Right kidney (tissue), 1 donor: Measurements from ENCODE around the gene MACROD1.

Source experiments
- DNase-seq: peaks from one replicate; pipeline ENCODE4 v3.0.0-alpha.2; 2016

Gene MACROD1

DNA sequence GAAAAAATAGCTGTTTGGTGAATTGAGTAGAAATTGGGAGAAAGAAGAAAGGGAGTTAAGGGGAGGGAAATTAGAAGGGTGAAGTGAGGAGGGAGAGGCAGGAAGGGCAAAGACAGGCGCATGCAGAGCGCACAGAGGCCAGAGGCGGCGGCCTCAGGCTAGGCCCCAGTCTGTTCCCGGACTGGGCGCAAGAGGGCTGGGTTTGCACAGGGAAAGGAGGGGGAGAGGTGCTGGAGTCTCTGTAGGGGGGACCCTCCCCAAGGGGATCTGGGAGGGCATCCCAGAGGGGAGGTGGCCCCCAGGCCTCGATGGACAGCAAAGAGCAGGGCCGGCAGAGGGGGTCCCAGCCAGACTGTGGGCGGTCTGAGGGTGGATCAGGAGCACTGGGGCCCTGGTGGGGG is 131.5 kb downstream of the MACROD1 start:
- DNase-seq = no peak

DNA sequence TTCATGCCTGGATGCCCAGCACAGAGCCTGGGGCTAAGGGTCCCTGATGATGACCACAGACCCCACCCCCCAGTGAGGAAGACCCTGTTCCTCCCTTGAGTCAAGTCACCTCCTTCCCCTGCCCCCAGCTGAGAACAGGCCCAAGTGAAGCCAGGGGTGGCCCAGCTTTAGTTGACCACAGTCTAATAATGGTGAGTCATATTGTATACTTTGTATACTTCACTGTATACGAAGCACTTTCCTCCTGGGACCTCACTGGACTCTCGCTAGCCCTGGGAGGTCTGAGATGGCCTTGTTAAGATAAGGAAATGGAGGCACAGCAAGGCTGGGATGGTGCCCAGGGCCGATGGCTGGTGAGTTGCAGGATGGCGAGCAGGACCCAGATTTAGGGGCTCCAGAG is 133.9 kb downstream of the MACROD1 start:
- DNase-seq = no peak

GRCh38 chr11:64031001-64031400 is 134.9 kb downstream of the MACROD1 start:
- DNase-seq = no peak

DNA sequence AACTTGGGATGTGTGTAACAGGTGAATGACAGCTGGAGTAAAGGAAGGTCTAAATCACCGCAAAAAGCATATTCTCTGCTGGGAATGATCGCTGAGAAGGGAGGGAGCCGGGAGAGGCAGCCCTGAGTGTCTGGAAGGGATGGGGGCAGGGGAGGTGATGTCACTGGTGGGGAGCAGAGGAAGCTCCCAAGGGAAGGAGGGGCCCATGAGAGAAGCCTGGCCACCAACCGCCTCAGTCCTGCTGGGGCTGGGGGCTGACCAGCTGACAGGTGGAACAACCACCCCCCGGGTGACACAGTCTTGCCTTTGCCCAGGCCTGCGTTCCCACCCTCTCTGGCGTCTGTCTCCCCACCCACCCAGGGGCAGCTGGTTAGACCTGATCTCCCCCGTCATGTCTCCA is 136.1 kb downstream of the MACROD1 start:
- DNase-seq = no peak

- DNase-seq = peak; percentile 59
These were observed 137.4 kb downstream of the MACROD1 start for GRCh38 chr11:64028398-64029115.

DNA sequence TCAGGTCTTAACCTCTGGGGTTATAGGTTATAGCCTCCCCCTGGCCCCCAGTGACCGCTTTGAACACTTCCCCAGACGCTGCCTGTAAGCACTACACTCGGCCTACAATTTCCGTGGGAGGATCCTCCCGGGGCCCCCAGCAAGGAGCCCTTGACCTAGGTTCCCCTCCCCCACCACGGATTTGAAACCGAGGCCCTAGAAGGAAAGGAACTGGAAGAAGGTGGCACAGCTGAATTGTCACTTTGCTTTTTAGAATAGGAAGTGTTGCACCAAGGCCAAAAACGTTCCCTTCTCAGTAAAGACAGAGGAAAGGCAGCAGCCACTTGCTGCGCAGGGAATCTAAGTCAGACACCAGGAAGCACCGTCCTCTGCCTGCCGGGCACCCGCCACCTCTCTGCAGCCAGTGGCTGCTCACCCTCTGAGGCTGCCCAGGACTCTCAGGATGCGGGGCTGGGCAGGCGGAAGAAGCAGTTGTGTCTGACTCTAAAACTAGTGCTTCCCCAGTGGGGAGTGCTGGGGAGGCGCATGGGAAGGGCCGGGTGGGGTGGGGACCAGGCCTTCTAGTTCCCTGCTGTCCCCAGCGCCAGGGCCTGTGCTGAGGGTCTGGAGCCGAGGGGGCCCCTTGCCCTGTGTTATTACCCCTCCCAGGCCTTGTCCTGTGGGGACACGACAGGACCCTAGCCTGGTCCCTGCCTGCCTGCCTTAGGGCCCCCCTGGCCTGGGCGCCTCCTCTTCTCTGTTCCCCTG is 138.1 kb downstream of the MACROD1 start:
- no peak for DNase-seq

- DNase-seq = no peak
These were observed 139.2 kb downstream of the MACROD1 start for GRCh38 chr11:64026575-64027205.

GRCh38 chr11:64025205-64025604 is 140.7 kb downstream of the MACROD1 start:
- DNase-seq = no peak

DNA sequence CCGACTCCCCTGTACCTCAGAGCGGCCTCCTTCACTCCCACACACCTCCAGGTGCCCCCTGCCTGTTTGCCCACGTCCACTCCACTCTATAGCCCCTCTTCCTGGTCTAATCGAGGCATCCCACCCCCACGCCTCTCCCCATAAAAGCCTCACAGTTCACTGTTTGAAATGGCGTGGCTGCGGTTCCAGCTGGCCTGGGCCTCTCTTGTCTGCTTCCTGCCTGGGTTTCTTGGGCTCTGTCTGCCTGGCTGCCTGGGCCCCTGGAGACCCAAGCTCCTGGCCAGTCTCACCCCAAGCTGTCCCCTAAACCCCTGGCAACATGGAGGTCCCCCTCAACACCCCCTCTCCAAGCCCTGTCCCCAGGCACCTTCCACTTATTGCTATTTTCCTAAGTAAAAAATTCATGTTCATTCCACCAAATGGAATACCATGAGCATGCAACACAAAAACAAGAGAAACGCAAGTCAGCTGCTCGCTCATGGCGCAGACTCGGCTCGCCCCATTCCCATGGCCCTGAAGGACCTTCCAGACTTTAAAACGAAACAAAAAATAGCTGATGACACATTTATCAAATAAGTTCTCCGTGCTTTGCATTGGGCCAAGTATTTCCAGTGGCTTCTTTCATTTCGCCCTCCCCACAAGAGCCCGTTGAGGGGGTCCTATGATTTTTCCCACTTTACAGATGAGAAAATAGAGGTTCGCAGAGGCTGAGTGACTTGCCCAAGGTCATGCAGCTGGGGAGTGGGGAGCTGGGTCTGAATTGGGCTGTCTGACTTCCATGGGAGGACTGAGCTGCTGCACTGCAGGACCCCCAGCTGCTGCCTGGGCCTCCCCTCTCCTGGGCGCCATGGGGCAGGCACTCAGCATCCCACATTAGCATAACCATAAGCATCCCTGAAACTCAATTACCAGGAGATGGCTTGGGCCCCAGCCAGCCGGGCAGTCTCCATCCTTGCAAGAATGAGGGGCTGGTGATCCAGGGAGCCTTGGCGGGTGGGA is 141.9 kb downstream of the MACROD1 start:
- no peak for DNase-seq

- DNase-seq = no peak
These were observed 143.7 kb downstream of the MACROD1 start for GRCh38 chr11:64022125-64022784.

DNA sequence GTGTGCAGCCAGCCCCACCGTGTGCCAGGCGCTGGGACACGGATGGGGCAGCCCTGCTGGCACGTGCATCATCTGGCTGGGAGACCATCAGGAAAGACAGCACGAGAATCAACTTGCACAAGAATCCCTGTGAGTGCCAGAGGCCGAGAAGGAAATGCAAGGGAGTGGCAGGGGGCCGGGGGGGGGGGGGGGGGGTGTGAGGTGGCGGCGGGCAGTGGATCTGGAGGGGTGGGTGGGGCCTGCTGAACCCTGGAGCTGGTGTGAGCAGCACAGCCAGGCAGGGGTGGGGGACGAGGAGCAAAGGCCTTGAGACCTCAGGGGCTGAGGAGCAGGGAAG is 144.2 kb downstream of the MACROD1 start:
- DNase-seq = no peak

DNA sequence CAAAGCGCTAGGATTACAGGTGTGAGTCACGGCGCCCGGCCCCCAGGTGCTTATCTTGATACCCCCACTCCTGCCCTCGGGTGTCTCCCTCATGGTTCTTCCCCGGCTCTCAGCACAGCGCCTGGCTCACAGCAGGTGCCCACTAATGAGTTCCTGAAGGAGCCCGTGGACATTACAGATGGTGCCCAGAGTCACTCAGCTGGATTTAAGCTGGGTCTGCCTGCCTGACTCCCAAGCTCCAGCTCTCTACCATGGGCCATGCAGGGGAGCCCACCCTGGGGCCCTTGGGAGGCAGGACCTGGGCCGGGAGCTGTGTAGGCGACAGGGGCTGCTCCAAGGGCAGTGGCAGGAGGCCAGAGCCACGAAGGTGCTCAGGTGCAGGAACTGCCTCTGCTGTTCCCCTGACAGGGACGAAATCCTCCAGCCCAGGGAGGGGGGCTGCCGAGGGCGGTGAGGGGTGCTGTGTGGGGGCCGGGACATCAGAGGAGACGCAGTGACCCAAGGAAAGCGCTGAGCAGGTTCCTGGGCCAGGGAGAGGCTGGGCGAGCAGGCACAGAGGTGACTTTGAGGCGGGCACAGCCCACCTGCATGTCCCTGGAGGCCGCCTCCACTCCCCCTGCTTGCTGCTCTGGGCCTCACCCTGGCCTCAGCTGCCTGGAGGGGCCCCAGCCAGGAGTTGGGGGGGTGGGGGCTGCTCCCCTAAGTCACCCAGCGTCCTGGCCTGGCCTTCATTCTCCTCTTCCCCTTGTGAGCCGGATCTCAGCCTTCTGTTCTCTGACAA is 144.7 kb downstream of the MACROD1 start:
- peak; percentile 65 for DNase-seq

DNA sequence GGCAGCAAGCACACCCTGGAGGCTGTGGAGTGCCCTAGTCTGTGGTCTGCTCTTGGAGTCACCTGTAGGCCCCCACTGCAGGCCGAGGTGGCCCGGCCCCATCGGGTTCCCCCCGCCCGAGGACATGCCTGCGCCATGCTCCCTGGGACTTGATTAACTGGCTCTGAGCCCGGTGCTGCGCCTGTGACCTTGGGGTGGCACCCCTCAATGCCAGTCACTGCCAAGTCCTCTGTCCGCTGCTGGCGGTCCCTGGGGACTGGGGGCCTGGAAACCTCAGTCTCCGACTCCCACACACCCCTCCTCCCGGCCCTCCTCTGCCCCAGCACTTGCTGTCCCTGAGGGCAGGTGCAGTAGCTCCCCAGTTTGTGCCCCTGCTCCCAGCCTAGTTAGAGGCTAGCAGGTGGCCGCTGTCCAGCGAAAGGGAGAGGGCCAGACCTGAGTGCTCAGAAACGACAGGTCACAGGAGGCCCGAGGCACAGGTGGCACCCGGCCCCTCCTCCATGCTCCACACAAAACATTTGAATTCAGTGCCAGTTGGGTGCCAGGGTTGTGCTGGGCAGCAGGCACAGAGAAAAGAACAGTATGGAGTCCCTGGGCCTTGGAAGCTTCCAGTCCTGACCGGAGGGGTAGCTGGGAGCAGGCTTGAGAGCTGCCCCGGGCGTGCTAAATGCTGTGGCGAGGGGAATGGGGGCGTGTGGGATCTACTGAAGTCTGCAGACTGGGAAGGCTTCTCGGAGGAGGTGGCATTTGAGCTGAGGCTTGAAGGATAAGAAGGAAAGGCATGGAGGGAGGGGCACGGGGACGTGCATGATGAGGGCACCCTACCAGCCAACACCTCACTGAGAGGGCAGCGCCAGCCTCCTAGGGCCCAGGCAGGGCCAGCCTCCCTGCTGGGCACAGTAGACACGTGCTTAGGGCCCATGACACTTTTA is 146.5 kb downstream of the MACROD1 start:
- DNase-seq = peak; percentile 5

DNA sequence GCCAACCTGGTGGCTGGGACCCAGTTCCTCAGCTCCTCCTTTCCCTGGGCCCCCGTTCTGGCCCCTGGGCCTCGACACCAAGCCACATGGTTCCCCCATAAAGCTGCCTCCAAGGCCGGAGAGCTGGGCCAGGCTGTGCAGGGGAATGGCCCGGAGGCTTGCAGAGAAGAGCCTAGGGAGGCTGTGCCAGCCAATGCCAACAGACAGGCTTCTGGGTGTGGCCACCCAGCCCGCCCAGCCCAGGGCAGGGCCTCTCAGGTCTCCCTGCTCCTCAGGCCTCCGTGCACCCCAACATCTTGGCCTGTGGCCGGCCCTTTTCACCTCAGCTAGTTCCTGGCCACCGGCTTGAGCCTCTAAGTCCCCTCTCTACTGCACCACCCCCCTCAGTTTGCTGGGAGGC is 147.6 kb downstream of the MACROD1 start:
- DNase-seq = no peak

DNA sequence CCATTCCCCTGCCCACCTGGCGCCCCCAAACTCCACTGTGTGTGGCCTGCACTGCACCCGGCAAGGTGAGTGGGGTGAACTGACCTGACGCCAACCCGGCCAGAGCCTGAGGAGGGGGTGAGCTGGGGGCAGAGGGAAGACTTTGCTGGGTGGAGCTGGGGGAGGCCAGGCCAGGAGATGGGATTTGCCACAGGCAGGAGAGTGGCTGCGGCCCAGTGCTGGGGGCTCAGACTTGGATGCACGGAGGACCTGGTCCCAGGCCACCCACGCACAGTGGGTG is 148.0 kb downstream of the MACROD1 start:
- peak; percentile 8 for DNase-seq

DNA sequence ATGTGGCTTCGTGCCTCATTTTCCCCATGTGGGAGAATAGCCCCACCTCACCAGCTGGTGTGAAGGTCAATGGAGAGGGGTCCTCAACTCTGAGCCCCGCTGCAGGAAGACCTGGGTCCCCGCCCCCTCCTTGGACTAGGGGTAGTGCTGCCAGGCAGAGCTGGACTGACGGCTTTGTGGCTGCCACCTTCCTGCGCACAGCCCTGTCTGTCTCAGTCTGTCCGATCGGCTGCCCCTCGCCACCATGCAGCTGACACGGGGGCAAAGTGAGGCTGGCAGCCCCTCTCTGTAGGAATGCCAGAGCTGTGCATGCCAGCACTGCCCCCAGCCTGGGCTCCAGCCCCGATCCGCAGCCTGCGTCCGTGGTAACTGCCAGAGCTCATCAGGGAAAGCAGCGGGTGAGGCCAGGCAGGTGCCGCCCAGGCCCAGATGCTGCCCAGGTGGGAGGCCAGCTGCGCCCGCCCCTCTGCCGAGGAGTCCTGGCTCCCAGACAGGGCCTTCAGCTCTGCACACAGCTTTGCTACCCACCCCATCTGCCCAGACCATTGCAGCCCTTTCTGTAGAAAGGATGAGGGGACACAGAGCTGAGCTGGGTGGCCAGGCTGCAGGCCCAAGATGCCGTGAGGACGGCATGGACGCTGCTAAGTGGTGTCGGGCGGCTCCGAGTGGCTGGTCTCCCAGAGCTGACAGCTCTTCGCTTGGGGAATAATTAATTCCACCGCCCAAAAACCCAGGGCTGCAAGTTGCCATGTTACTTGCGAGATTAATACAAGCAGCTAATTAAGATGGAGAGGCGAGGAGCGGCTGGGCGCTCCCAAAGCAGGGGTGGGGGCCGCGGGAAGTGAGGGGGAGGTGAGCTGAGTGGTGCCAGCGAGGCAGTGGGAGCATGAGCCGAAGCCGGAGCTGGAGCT is 149.7 kb downstream of the MACROD1 start:
- no peak for DNase-seq

DNA sequence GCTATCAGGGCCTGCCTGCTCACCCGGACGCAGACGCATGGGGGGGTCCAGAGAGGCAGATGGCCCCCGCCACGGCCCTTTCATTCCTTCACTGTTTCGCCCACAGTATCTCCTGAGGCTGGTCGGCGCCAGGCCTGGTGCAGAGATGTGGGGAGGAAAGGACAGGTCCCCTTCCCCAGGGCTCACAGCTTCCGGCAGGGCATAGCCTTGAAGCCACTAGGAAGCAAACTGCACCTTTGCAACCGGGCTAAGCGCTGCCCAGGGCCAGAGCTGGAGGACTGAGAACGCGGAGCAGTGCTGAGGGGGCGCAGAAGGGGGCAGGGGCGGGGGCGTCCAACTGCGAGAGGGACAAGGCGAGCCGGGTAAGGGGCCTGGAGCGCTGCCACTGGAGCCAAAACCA is 150.4 kb downstream of the MACROD1 start:
- DNase-seq = no peak

DNA sequence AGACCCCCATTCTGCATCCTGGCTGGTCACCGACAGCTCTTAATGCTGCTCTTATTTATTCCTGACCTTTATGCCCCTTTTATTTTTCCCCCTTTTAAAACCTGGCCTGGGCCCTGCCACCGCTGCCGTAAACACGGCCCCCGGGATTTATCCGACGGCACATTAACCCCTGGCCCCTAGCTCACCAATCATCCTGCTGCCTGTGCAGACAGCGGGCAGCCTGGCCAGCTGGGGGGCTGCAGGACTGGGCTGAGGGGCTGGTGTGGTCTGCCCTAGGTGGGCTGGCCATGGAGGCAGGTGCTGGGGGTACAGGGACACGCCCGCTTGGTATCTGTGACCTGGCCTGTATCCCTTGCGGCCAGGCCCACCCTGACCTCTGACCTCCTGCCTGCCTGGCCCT is 151.6 kb downstream of the MACROD1 start:
- DNase-seq = no peak
